ENCODE results near the gene OSBPL3.

The OSBPL3 gene

DNA sequence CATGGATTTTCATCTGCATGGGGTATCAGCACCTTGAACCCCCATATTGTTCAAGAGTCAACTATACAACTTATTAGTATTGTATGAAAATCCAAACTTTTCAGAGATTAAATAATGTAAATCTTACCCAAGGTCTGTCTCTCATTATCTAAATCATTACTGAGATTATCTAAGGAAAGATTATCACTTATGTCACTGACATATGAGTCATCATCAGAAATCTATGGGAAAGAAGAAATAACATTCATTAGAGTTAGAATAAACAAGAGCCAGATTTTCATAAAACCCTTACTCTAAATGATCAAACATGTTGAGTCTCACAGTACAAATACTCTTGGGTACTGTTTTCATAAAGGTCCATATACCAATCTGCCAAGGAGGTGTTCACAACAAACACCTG is 139.4 kb downstream of the OSBPL3 start:
- H3K4me3 ChIP-seq (ENCODE audit: low read depth, low read length), result no peak overlapping the region
- no peak for DNase-seq (ENCODE audit: low read depth)
- TF ChIP-seq, protein P1, sequence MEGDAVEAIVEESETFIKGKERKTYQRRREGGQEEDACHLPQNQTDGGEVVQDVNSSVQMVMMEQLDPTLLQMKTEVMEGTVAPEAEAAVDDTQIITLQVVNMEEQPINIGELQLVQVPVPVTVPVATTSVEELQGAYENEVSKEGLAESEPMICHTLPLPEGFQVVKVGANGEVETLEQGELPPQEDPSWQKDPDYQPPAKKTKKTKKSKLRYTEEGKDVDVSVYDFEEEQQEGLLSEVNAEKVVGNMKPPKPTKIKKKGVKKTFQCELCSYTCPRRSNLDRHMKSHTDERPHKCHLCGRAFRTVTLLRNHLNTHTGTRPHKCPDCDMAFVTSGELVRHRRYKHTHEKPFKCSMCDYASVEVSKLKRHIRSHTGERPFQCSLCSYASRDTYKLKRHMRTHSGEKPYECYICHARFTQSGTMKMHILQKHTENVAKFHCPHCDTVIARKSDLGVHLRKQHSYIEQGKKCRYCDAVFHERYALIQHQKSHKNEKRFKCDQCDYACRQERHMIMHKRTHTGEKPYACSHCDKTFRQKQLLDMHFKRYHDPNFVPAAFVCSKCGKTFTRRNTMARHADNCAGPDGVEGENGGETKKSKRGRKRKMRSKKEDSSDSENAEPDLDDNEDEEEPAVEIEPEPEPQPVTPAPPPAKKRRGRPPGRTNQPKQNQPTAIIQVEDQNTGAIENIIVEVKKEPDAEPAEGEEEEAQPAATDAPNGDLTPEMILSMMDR (IDR thresholded peaks at IDR 0.05; ENCODE audit: insufficient read depth, low read depth, low read length, missing control alignments), result no peak

DNA sequence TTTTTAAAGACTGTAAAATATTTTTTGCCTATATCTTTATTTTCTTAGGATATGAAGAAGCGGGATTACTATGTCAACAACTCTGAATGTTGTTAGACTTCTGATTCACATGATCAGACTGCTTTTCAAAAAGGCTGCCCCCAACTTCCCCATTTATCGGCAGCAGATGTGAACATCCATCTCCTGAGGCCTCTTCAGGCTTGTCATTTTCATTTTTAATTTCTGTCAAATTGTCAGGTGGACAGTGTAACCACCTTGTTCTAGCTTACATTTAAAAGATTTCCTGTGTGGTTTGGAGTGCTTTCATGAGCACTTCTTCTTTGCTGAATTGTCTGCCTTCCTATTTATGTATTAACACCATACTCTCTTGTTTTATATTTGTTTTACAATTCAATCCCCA is 143.9 kb downstream of the OSBPL3 start:
- DNase-seq (ENCODE audit: low read depth), result peak; percentile 77
- no peak overlapping the region for H3K4me3 ChIP-seq (ENCODE audit: low read depth, low read length)
- TF ChIP-seq, protein P1 (IDR thresholded peaks at IDR 0.05; ENCODE audit: insufficient read depth, low read depth, low read length, missing control alignments), result no peak

DNA sequence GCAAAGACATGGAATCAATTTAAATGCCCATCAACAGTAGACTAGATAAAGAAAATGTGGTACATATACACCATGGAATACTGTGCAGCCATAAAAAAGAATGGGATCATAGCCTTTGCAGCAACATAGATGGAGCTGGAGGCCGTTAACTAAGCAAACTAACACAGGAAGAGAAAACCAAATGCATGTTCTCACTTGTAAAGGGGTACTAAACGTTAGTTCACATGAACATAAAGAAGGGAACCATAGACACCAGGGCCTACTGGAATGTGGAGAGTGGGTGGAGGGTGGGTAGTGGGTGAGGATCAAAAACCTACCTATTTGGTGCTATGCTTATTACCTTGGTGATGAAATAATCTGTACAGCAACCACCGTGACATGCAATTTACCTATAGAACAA is 144.3 kb downstream of the OSBPL3 start:
- TF ChIP-seq, protein P1 (IDR thresholded peaks at IDR 0.05; ENCODE audit: insufficient read depth, low read depth, low read length, missing control alignments), result no peak
- H3K4me3 ChIP-seq (ENCODE audit: low read depth, low read length), result no peak overlapping the region
- no peak for DNase-seq (ENCODE audit: low read depth)

DNA sequence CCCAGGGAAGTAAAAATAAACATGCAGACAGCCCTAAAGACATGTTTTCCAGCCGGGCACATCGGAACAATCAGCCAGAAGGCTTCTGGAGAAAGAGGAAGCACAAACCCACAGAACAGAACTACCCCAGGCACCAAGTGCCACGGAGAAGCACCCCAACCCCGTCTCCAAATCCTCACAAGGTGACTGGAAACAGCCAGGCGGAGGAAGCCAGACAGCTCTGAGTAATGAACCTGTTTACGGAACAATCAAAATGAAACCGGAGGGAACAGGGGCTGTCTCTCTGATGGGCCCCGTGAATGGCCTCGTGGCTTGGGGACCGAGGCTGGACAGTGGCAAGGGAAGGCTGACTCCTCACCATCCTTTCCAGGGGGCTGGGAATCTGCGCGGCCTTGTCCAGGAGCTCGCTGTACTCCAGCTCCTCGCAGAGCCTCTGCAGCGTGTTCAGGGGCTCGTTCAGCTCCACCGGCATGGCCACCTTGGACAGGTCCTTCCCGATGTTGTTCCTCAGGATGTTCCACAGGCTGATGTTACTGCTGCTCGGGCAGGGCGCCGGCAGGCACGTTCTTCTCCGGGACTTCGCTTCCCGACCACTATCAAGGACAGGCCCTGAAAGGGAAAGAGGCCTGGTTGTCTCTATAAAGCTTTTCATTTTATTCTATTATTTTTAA is 145.7 kb downstream of the OSBPL3 start:
- DNase-seq (ENCODE audit: low read depth), result peak; percentile 69
- TF ChIP-seq, protein P1 (IDR thresholded peaks at IDR 0.05; ENCODE audit: insufficient read depth, low read depth, low read length, missing control alignments), result no peak
- peak overlapping the region; percentile 49 for H3K4me3 ChIP-seq (ENCODE audit: low read depth, low read length)

DNA sequence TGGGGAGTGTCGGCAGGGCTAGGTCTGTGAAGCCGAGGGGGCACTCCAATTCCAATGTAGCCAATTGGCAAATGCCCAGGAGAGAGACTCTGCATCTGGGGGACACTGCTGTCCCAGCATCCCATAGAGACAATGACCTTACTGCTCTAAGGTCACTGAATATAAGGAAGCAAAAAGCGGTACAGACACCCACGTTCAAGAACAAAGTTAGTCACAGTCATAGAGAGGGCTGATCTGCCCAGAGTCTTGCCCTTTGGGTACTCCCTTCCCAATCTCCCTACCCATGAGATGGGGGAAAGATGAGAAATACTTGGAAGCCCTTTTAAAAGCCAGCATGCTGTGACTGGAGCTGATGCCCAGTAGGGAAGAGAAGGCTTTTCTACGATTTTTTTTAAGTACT is 146.4 kb downstream of the OSBPL3 start:
- H3K4me3 ChIP-seq (ENCODE audit: low read depth, low read length), result no peak overlapping the region
- no peak for DNase-seq (ENCODE audit: low read depth)
- TF ChIP-seq, protein P1 (IDR thresholded peaks at IDR 0.05; ENCODE audit: insufficient read depth, low read depth, low read length, missing control alignments), result no peak

DNA sequence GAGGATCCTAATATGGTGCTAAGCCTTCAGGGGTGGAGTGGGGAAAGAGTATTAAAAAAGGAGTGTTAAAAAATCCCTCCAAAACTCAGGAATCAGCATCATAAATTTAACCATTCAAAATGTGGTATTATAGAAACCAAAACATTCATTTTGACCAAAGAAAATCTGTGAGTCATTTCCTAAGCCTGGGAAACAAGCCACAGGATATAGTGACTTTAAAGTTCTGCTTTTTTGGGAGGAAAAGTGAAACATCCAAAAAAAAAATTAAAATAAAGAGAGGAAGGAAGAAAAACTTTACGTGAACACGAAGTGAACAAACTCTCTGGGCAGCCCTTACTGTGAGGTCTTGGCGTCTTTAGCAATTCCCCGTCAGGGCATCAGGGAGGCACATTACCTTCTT is 148.7 kb downstream of the OSBPL3 start:
- no peak for DNase-seq (ENCODE audit: low read depth)
- no peak overlapping the region for H3K4me3 ChIP-seq (ENCODE audit: low read depth, low read length)
- TF ChIP-seq, protein P1 (IDR thresholded peaks at IDR 0.05; ENCODE audit: insufficient read depth, low read depth, low read length, missing control alignments), result no peak

DNA sequence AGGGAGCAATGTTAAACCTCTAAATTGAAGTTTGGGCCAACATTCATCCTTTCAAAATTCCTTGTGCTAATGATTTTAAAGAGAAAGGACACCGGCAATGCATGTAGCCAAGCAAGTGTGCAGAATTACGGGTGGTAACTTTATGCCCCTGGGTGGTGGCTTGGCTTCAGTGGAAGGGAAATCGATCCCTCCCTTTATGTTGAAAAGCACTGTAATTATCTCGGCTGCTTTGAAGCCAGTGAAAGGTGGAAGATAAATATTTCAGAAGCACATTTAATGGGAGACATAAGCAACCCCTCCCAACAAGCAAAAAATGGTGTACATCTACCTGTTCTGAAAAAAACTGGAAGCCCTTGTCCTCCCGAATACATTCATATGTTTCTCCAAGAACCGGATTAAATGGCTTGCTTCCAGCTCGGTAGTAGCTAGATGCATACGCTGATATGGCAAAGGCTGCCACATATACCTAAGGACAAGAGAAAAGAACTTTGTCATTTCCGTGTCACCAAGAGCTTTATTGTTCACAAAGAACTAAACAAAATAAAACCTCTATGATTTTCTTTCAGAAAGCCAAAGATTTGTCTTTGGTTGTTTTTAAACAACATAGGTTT is 149.4 kb downstream of the OSBPL3 start:
- no peak for DNase-seq (ENCODE audit: low read depth)
- TF ChIP-seq, protein P1 (IDR thresholded peaks at IDR 0.05; ENCODE audit: insufficient read depth, low read depth, low read length, missing control alignments), result no peak

More for the DNA sequence above, 149.4 kb downstream of the OSBPL3 start:
- H3K4me3 ChIP-seq (ENCODE audit: low read depth, low read length), result no peak overlapping the region
